Trophoblast cell (in vitro differentiated cells and primary cell): Measurements from ENCODE around the gene ACTN4.

Source experiments
- DNase-seq, 2 donors: peaks; one replicate each; pipeline ENCODE4 v3.0.0-alpha.2; 2016
- H2AFZ ChIP-seq: 2 replicates; pipeline ENCODE4 v1.6.1; 2013; ENCODE audit warnings: low read length, moderate library complexity, mild to moderate bottlenecking; ENCODE audit not compliant: insufficient read depth, poor library complexity
- H2AK5ac ChIP-seq: 2 replicates; pipeline ENCODE4 v1.6.1; 2013; ENCODE audit warnings: mild to moderate bottlenecking, low read length
- H2BK120ac ChIP-seq: 2 replicates; pipeline ENCODE4 v1.6.1; 2013; ENCODE audit warnings: low read length, mild to moderate bottlenecking, moderate library complexity; ENCODE audit not compliant: insufficient read depth, poor library complexity
- H2BK12ac ChIP-seq: 2 replicates; pipeline ENCODE4 v1.6.1; 2013; ENCODE audit warnings: mild to moderate bottlenecking, low read length, moderate library complexity
- H2BK5ac ChIP-seq: 2 replicates; pipeline ENCODE4 v1.6.1; 2013; ENCODE audit warnings: low read length, low read depth, moderate library complexity, mild to moderate bottlenecking; ENCODE audit not compliant: poor library complexity
- H3K14ac ChIP-seq: 2 replicates; pipeline ENCODE4 v1.6.1; 2013; ENCODE audit warnings: mild to moderate bottlenecking, low read length
- H3K18ac ChIP-seq: 2 replicates; pipeline ENCODE4 v1.6.1; 2013; ENCODE audit warnings: mild to moderate bottlenecking, low read length
- H3K23ac ChIP-seq: 2 replicates; pipeline ENCODE4 v1.6.1; 2013; ENCODE audit warnings: low read length
- H3K27ac ChIP-seq: 2 replicates; pipeline ENCODE4 v1.5.1; 2013; ENCODE audit warnings: low read depth, mild to moderate bottlenecking, inconsistent platforms, low read length, moderate library complexity
- H3K27me3 ChIP-seq: 2 replicates; pipeline ENCODE4 v1.6.1; 2013; ENCODE audit warnings: inconsistent platforms, mild to moderate bottlenecking, low read length, moderate library complexity; ENCODE audit not compliant: insufficient read depth
- H3K36me3 ChIP-seq, 2 experiments: 1 replicate in 1 of 2; 2 replicates in 1 of 2; pipeline ENCODE4 v1.6.1; 2013; ENCODE audit warnings: low read length in 2 of 2, mild to moderate bottlenecking in 2 of 2, moderate library complexity in 1 of 2; ENCODE audit not compliant: insufficient read depth in 2 of 2, control insufficient read depth in 1 of 2
- H3K4ac ChIP-seq: 2 replicates; pipeline ENCODE4 v1.6.1; 2013; ENCODE audit warnings: low read depth, mild to moderate bottlenecking, low read length, moderate library complexity
- H3K4me1 ChIP-seq, 2 experiments: 1 replicate in 1 of 2; 2 replicates in 1 of 2; pipeline ENCODE4 v1.6.1; 2013; ENCODE audit warnings: low read length in 2 of 2, mild to moderate bottlenecking in 2 of 2, moderate library complexity in 1 of 2; ENCODE audit not compliant: insufficient read depth in 2 of 2, control insufficient read depth in 1 of 2
- H3K4me2 ChIP-seq: 2 replicates; pipeline ENCODE4 v1.6.1; 2013; ENCODE audit warnings: inconsistent platforms, mild to moderate bottlenecking, low read length, moderate library complexity
- H3K4me3 ChIP-seq: 2 replicates; pipeline ENCODE4 v1.5.1; 2013; ENCODE audit warnings: mild to moderate bottlenecking, low read depth, low read length, inconsistent platforms
- H3K79me1 ChIP-seq: one replicate; pipeline ENCODE4 v1.6.1; 2013; ENCODE audit warnings: low read length
- H3K79me2 ChIP-seq: 2 replicates; pipeline ENCODE4 v1.6.1; 2013; ENCODE audit warnings: low read length, mild to moderate bottlenecking; ENCODE audit not compliant: control insufficient read depth, insufficient read depth, poor library complexity
- H3K9ac ChIP-seq: 2 replicates; pipeline ENCODE4 v1.6.1; 2013; ENCODE audit warnings: mild to moderate bottlenecking, low read length
- H3K9me3 ChIP-seq: 2 replicates; pipeline ENCODE4 v1.6.1; 2013; ENCODE audit warnings: low read depth, mild to moderate bottlenecking, control low read depth, inconsistent platforms, low read length; ENCODE audit not compliant: insufficient read depth
- H4K12ac ChIP-seq: 2 replicates; pipeline ENCODE4 v1.6.1; 2013; ENCODE audit warnings: low read depth, mild to moderate bottlenecking, low read length, moderate library complexity
- H4K8ac ChIP-seq: 2 replicates; pipeline ENCODE4 v1.6.1; 2013; ENCODE audit warnings: low read depth, mild to moderate bottlenecking, low read length, moderate library complexity
- H4K91ac ChIP-seq: one replicate; pipeline ENCODE4 v1.6.1; 2013; ENCODE audit warnings: low read depth, mild to moderate bottlenecking, low read length, moderate library complexity
- WGBS: extraction: QIAGEN DNeasy Blood & Tissue Kit; methylation state at CpG from one replicate; pipeline ENCODE4 v1.1.7; 2013; ENCODE audit warnings: missing lambda C conversion rate; ENCODE audit not compliant: insufficient read length, insufficient coverage; ENCODE audit errors: extremely low coverage; 5-methylcytosine and 5-hydroxymethylcytosine counted together

Gene ACTN4

GRCh38 chr19:38685666-38686529 lies 38.4 kb downstream of the ACTN4 start:
- H3K4me2 ChIP-seq, result peak overlapping the region; percentile 52
- no peak overlapping the region for H3K23ac ChIP-seq
- peaks cover 67% of the 10 kb centered on the region for H3K79me1 ChIP-seq
- peak overlapping the region; percentile 100 for H3K27ac ChIP-seq
- H3K9me3 ChIP-seq, result no peaks in the 10 kb centered on the region
- no CpG with 5 or more reads among the region's 10 CpGs for WGBS
- no peaks in the 10 kb centered on the region for H3K27me3 ChIP-seq
- H3K18ac ChIP-seq, result peak overlapping the region; percentile 97
- peaks cover 46% of the 10 kb centered on the region for H3K79me2 ChIP-seq
- no peak overlapping the region for H3K4me3 ChIP-seq
- peak overlapping the region; percentile 90 for H2AK5ac ChIP-seq
- peak overlapping the region; percentile 96 for H4K8ac ChIP-seq
- peak overlapping the region; percentile 71 for H2AFZ ChIP-seq
- peak overlapping the region; percentile 100 for H2BK120ac ChIP-seq
- H4K12ac ChIP-seq, result peak overlapping the region; percentile 49
- peak overlapping the region; percentile 100 for H2BK5ac ChIP-seq
- H3K4ac ChIP-seq, result peak overlapping the region; percentile 95
- H3K9ac ChIP-seq, result peak overlapping the region; percentile 25
- H3K4me1 ChIP-seq, result peaks cover 64 to 66% of the 10 kb centered on the region in 2 experiments
- H4K91ac ChIP-seq, result peak overlapping the region; percentile 100
- peak overlapping the region; percentile 97 for H2BK12ac ChIP-seq
- peaks cover 8 to 14% of the 10 kb centered on the region in 2 experiments for H3K36me3 ChIP-seq
- H3K14ac ChIP-seq, result peak overlapping the region; percentile 98
- peak in 1 of 2 donors; percentile 58 for DNase-seq

DNA sequence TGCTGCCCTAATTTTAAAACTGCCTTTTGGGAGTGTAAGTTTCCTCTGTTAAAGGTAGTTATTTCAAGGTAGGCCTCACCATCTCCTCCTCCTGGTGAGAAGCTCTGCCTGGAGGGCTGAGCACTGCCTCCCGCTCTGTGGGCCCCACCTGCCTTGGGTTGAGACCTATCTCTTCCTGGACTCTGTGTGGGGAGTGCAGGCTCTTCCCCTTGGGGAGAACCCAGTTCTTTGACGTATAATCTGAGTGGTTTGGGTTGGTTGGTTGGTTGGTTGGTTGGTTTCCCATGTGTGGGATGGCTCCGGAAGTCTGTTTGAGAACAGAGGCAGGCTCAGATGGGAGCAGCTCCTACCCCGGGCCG lies 39.1 kb downstream of the ACTN4 start:
- Histone ChIP-seq H3K79me1 (peaks cover 64% of the 10 kb centered on the region), H3K18ac (peak overlapping the region; percentile 97), H3K4me3 (no peak overlapping the region), H4K12ac (peak overlapping the region; percentile 63), H3K4me2 (peak overlapping the region; percentile 52), H2AK5ac (peak overlapping the region; percentile 98), H3K14ac (peak overlapping the region; percentile 98), H2BK120ac (peak overlapping the region; percentile 100), H4K8ac (peak overlapping the region; percentile 96), H3K79me2 (peaks cover 46% of the 10 kb centered on the region), H3K27ac (peak overlapping the region; percentile 100), H3K9me3 (no peaks in the 10 kb centered on the region), H2AFZ (peak overlapping the region; percentile 71), H2BK12ac (peak overlapping the region; percentile 97), H3K27me3 (no peaks in the 10 kb centered on the region), H3K36me3 (peaks cover 8 to 13% of the 10 kb centered on the region in 2 experiments), H2BK5ac (peak overlapping the region; percentile 100), H4K91ac (peak overlapping the region; percentile 100), H3K4me1 (peaks cover 63% of the 10 kb centered on the region in 2 experiments), H3K9ac (peak overlapping the region; percentile 0), H3K4ac (peak overlapping the region; percentile 95), H3K23ac (peak overlapping the region; percentile 48)
- no CpG with 5 or more reads among the region's 5 CpGs for WGBS
- DNase-seq, result no peak

DNA sequence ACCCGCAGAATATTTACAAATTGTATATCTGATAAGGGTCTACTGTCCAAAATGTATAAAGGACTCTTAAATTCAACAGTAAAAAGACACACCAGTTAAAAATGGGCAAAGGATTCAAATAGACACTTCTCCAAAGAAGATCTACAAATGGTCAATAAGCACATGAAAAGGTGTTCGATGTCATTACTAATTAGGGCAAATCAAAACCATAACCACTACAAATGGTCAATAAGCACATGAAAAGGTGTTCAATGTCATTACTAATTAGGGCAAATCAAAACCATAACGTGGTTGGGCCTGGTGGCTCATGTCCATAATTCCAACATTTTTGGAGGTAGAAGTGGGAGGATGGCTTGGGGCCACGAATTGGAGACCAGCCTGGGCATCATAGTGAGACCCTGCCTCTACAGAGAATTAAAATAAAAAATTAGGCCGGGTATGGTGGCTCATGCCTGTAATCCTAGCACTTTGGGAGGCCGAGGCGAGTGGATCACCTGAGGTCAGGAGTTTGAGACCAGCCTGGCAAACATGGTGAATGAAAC lies 40.5 kb downstream of the ACTN4 start:
- Histone ChIP-seq H2BK5ac (no peak overlapping the region), H3K9me3 (no peaks in the 10 kb centered on the region), H3K4ac (peak overlapping the region; percentile 87), H3K14ac (no peak overlapping the region), H2BK12ac (peak overlapping the region; percentile 76), H3K4me3 (no peak overlapping the region), H3K4me2 (no peak overlapping the region), H3K79me1 (peaks cover 69% of the 10 kb centered on the region), H3K27me3 (no peaks in the 10 kb centered on the region), H3K36me3 (peaks cover 10 to 15% of the 10 kb centered on the region in 2 experiments), H4K12ac (no peak overlapping the region), H4K91ac (no peak overlapping the region), H2BK120ac (peak overlapping the region; percentile 44), H3K27ac (no peak overlapping the region), H2AK5ac (no peak overlapping the region), H3K18ac (no peak overlapping the region), H2AFZ (no peak overlapping the region), H3K9ac (no peak overlapping the region), H3K4me1 (peaks cover 67 to 68% of the 10 kb centered on the region in 2 experiments), H3K79me2 (peaks cover 46% of the 10 kb centered on the region), H3K23ac (no peak overlapping the region), H4K8ac (no peak overlapping the region)
- DNase-seq, result no peak
- WGBS, result no CpG with 5 or more reads among the region's 7 CpGs

DNA sequence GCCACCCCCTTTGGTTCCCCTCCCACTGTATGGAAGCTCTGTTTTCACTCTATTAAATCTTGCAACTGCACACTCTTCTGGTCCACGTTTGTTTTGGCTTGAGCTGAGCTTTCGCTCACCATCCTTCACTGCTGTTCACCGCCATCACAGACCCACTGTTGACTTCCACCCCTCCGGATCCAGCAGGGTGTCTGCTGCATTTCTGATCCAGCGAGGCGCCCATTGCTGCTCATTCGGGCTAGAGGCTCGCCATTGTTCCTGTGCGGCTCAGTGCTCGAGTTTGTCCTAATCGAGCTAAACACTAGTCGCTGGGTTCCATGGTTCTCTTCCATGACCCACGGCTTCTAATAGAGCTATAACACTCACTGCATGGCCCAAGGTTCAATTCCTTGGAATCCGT lies 42.7 kb downstream of the ACTN4 start:
- H3K4me3 ChIP-seq, result no peak overlapping the region
- H3K9ac ChIP-seq, result no peak overlapping the region
- peaks cover 24% of the 10 kb centered on the region in 2 experiments for H3K36me3 ChIP-seq
- peaks cover 58% of the 10 kb centered on the region for H3K79me1 ChIP-seq
- H2BK5ac ChIP-seq, result peak overlapping the region; percentile 2
- H3K18ac ChIP-seq, result peak overlapping the region; percentile 4
- peak overlapping the region; percentile 30 for H3K27ac ChIP-seq
- no peak overlapping the region for H4K8ac ChIP-seq
- H2BK12ac ChIP-seq, result no peak overlapping the region
- no peak overlapping the region for H3K23ac ChIP-seq
- H3K79me2 ChIP-seq, result peaks cover 41% of the 10 kb centered on the region
- peak overlapping the region; percentile 18 for H3K14ac ChIP-seq
- H2BK120ac ChIP-seq, result peak overlapping the region; percentile 4
- DNase-seq, result no peak
- H2AFZ ChIP-seq, result no peak overlapping the region
- H3K4ac ChIP-seq, result peak overlapping the region; percentile 10
- H3K9me3 ChIP-seq, result no peaks in the 10 kb centered on the region
- no peak overlapping the region for H3K4me2 ChIP-seq
- H3K27me3 ChIP-seq, result no peaks in the 10 kb centered on the region
- WGBS, result no CpG with 5 or more reads among the region's 14 CpGs
- H4K12ac ChIP-seq, result peak overlapping the region; percentile 2
- no peak overlapping the region for H2AK5ac ChIP-seq
- peak overlapping the region; percentile 3 for H4K91ac ChIP-seq
- H3K4me1 ChIP-seq, result peaks cover 58 to 61% of the 10 kb centered on the region in 2 experiments
